ENCODE data around the gene CELF5.

Gene CELF5

DNA sequence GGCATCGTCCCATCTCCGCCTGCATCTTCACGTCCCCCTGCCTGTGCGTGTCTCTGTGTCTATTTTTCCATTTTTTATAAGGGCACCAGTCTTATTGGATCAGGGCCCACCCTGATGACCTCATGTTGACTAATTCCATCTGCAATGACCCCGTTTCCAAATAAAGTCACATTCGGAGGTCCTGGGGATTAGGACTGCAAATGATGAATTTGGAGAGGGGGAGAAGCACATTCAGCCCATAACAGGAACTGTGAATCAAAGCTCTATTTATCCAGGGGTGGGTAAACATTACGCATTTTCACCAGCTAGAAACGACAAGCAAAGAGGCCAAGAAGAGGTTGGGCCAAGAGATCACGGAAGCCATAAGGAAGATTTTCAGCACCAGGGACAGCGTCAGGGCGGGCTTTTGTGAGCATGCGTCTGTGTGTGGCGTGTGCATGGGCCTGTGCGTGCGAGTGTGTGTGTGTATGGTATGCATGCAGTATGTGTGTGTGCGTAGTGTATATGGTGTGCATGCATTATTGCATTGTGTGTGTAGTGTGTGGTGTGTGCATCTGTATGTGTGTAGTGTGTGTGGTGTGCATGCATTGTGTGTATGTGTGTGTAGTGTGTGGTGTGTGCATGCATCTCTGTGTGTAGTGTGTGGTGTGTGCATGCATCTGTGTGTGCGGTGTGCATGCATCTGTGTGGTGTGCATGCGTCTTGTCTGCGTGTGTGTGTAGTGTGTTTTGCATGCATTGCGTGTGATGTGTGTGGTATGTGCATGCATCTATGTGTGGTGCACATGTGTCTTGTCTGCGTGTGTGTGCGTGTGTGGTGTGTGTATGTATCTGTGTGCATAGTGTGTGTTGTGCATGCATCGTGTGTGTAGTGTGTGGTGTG, 19.6 kb downstream of the CELF5 start:
- peak; percentile 45 for DNase-seq (ENCODE audit: low read depth)

DNA sequence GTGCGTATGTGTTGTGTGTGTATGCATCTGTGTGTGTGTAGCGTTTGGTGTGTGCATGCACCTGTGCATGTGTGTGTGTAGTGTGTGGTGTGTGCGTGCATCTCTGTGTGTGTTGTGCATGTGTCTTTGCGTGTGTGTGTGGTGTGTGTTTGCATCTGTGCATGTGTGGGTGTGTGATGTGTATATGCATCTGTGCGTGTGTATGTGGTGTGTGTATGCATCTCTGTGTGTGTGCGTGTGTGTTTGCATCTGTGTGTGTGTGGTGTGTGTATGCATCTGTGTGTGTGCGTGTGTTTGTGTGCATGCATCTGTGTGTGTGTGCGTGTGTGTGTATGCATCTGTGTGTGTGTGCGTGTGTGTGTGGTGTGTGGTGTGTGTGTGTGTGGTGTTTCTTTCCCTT, 20.6 kb downstream of the CELF5 start:
- no peak for DNase-seq (ENCODE audit: low read depth)

DNA sequence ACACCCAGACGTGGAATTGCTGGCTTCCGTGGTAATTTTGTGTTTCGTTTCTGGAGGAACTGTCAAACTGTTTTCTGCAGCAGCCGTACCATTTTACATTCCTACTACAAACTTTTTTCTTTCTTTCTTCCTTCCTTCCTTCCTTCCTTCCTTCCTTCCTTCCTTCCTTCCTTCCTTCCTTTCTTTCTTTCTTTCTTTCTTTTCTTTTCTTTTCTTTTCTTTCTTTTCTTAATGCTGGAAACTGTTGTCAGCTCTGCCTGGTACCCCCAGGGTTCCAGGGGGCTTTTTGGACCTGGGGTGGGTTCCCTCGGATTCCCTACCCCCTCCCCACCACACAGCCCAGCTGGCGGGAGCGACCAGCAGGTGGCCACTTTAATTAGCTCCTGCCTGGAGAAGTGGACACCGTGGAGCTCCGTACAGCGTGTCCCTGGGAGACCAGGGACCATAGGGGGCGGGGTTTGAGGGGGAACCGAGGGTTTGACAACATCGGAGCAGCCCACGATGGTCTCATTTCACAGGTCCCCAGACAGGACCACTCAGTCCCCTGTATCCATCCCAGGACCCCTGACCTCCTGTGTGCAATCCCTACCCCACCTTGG, 24.4 kb downstream of the CELF5 start:
- no peak for DNase-seq (ENCODE audit: low read depth)

DNA sequence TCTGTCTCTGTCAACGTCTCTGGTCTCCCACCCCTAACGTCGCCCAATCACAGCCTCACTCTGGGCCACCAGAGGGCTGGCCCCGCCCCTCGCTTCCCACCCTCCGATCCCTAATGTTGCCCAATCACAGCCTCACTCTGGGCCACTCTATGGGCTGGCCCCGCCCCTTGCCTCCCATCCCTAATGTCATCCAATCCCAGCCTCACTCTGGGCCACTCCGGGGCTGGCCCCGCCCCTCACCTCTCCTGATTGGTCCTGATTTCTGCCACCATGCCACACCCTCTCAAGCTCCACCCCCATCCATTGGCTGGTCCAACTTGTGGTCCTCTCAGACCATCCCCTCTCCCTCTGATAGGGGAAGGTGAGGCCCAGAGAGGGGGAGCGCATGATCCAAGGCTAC, 24.9 kb downstream of the CELF5 start:
- no peak for DNase-seq (ENCODE audit: low read depth)

DNA sequence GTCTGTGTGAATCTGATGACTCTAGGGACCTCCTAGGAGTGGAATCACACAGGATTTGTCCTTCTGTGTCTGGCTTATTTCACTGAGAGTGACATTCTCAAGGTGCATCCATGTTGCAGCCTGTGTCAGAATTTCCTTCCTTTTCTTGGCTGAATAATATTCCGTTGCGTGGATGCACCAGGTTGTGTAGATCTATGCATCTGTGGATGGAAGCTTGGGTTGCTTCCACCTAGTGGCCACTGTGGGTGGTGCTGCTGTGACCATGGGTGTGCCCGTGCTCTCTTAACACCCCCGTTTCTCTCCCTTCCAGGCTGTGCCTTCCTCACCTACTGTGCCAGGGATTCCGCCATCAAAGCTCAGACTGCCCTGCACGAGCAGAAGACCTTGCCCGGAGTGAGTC, 26.2 kb downstream of the CELF5 start:
- peak; percentile 11 for DNase-seq (ENCODE audit: low read depth)

DNA sequence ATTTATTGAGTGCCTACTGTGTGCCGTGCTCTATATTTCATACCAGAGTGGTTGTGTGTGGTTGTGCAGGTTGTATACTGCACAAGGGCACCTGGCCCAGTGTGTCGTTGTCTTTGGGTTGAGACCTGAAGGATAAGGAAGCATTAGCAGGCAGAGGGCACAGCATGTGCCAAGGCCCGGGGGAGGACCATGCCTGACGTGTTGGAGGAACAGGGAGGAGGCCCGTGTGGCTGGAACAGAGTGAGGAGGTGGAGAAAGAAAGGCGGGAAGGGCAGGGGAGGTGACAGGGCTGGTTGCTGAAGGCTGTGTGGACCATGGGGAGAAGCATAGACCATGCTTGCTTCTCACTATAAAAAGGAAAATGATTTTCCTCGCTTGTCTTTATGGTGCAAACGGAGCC, 26.8 kb downstream of the CELF5 start:
- no peak for DNase-seq (ENCODE audit: low read depth)

DNA sequence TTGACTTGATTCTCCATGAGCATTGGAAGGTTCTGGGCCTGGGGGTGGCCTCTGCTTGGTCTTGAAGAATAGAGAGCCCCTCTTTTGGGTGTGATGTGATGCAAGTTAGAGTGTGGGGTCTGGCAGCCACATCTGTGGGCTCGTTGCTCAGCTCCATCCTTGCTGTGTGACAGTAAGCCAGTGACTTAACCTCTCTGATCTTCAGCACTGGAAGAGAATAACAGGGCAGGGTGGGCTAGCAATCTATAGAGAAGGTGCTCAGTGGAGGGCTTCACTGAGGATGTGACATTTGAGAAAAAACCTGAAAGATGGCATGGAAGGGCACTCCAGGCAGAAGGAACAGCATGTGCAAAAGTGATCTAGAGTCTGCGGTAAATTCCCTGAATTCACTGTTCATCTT, 28.2 kb downstream of the CELF5 start:
- DNase-seq (ENCODE audit: low read depth): no peak

DNA sequence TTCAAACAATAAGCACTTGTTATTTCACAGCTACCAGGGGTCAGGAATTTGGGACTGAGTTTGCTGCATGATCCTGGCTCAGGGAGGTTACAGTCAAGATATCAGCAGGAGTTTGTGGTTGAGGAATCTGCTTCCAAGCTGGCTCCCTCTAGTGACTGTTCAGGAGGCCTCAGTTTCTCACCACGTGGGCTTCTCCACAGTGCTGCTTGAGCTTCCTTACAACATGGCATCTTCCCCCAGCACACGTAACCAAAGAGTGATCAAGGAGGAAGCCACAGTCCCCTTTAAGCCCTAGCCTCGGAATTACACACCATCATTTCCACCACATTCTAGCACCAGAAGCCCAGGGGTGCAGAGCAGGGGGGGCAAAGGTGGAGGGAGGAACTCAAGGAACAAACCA, 28.8 kb downstream of the CELF5 start:
- peak; percentile 18 for DNase-seq (ENCODE audit: low read depth)

DNA sequence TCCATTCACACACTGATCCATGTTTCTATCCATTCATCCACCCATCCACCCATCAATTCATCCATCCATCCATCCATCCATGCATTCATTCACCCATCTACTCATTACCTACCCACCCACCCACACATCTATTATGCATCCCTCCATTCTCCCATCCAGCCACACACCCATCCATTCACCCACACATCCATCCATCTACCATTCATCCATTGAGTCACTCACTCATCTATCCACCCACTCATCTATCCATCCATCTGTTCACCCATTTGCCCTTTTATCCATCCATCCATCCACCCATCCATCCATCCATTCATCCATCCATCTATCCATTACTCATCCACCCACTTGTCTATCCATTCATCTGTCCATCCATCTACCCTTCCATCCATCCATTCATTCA, 30.1 kb downstream of the CELF5 start:
- no peak for DNase-seq (ENCODE audit: low read depth)

DNA sequence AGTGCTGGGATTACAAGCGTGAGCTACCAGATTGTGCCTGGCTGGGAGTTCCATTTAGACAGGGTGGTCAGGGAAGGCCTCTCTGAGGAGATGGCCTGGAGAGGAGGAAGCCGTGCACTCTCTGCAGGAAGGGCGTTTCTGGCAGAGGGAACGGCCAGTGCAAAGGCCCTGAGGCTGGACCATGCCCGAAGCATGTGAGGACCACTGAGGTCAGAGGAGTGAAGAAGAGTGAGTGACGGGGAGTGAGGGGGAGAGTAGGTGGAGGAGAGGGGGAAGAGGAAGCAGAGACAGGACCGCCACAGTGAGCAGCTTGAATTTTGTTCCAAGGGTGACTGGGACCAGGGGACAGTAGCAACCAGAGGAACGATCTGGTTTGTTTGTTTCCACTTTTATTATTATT, 32.6 kb downstream of the CELF5 start:
- DNase-seq (ENCODE audit: low read depth): no peak

DNA sequence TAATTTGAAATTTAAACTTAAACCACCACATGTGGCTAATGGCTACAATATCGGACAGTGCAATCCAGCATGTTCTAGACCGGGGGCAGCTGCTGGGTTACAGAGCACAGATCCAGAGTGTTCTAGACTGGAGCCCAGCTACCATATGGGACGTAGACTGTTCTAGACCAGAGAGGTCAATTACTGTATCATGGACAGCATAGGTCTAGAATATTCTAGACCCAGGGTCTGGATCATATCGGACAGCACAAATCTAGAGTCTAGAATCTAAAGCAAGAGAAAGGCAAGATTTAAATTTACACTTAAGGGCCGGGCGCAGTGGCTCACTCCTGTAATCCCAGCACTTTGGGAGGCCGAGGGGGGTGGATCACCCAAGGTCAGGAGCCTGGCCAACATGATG, 37.9 kb downstream of the CELF5 start:
- no peak for DNase-seq (ENCODE audit: low read depth)

DNA sequence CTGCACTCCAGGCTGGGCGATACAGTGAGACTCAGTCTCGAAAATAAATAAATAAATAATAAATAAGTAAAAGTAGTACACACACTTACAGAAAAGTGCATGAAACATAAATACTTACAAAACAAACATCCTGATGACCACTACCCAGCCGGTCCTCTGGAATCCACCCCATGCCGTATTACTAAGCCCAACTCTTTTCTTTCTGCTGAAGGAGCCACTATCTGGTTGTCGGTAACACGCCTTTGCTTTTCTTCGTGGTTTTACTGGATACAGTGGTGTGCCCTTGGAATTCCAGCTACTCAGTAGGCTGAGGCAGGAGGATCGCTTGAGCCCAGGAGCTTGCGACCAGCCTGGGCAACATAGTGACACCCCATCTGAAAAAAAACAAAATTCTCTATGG, 39.4 kb downstream of the CELF5 start:
- DNase-seq (ENCODE audit: low read depth): peak; percentile 20

DNA sequence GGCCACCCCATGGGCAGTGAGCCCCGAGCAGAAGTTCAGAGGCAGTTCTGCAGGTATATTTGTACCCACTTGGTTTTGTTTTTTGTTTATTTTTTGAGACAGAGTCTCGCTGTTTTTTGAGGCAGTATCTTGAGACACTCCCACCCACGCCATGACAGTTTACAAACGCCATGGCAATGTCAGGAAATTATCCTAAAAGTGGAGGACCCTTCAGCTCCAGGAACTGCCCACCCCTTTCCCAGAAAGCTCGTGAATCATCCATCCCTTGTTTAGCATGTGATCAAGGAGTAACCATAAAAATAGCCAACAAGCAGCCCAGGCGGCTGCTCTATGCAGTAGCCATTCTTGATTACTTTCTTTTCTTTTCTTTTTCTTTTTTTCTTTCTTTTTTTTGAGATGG, 41.0 kb downstream of the CELF5 start:
- DNase-seq (ENCODE audit: low read depth): no peak

DNA sequence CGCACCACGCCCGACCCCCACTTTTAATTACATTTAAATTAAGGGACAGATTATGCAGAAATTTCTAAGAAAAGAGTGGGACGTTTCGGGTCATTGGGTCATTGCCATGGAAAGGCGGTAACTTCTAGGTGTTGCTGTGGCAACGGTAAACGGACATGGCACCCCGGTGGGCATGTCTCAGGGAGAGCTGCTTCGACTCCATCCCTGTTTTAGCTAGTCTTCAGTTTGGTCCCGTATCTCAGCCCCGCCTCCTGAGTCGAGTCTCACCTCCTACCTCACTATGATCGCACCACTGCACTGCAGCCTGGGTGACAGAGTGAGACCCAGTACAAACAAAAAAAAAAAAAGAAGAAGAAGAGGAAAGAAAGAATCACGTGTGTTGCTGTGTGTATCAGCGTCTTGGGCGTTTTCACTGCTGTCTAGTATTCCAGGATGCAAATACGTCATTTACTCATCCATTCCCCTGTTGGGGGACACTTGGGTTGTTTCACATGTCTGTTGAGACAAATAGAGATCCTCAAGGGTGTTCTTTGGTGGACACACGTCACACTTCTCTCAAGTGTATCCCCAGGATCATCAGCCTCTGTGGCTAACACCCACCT, 41.7 kb downstream of the CELF5 start:
- DNase-seq (ENCODE audit: low read depth): no peak

DNA sequence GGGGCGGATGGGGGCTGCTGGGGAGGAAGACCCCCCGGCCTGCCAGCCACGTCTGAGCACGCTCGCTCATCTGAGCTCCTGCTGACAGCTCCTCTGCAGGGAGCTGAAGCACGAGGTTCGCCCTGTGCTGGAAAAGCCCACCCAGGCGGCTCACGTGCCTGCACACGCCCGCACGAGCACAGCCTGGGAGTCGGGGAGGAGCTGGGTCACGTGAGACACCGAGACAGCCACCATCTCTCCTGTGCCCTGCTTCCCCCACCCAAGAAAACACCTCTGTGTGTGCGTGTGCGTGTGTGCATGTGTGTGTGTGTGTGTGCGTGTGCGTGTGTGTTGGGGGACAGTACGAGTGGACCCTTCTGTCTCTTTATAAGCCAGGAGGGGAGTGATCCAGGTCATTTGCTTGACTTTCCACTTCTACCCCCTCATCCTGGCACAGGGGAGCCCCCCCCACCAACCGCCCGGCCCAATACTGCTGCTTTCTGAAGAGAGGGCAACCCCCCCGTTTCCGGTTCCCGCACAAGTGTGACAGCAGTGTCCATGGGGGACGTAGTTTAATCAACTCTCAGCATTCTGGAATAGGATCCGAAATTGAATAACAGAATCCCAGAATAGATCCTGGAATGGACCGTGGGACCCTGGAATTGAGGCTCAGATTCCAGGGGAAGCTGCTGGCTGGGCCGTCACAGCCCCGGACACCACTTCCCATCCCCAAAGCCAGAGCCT, 42.5 kb downstream of the CELF5 start:
- no peak for DNase-seq (ENCODE audit: low read depth)

DNA sequence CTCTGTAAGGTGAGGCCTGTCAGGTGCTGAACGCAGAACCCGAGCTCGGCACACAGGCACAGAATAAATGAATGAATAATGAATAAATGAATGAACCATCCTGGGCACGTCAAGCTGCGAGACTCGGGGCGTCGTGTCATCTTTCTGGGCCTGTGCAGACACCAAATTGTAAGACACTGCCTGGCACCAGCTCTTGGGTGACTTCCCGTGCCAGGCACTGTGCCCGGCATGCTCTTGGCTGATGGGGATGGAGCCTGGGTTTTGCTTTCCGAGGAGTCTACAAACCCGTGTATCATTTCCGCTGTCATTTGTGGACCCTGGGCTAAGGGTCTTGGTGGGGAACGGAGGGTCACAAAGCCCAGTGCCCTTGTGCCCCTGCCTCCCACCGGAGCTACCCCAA, 43.9 kb downstream of the CELF5 start:
- no peak for DNase-seq (ENCODE audit: low read depth)

DNA sequence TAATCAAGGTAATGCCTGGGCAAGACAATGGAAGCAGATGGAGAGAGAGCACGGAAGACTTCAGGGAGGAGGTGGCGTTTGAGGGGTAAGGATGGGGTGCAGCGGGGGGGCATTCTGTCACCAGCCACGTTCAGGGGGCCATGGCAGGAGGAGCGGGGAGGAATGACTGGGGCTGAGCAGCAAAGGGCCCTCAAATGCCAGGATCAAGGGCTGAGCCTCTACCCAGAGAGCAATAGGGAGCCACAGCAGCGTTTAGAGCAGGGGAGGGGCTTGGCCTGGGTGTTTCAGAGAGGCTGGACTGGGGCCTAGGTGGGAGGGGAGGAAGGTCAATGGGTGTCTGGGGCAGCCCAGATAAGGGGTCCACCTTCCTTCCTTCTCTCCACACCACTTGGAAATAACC, 44.3 kb downstream of the CELF5 start:
- DNase-seq (ENCODE audit: low read depth): no peak

DNA sequence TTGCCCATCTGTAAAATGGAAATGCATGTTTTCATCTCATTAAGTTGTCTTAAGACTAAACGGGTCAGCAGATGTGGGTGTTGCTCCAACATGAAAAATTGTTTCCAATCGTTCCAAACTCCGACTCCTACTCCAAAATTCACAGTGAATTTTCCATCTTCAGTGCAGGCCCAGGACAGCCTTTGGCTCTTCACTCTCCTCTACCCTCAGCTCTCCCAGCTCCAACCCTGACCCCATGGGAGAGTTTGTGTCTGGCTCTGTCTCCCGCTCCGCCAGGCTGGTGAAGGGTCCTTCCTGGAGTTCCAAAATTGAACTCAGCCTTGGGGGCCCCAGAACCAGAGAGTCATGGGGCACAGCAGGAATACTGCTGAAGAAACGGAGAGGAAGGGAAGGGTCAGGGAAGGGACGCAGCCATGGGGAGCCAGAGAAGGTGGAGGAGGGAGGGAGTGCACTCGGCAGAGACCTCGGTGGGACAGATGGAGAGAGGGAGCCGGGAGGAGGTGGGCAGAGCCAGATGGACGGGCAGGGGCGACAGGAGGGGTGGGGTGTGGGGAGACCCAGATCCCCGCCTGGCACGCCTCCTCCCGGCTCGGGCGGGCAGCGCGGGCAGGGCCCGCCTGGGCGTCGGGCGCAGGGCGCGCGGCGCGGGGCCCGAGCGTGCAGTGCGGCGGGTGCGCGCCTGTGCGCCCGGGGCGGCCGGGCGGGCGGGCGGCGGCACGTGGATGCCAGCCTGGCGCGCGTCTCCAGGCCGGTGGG, 45.6 kb downstream of the CELF5 start:
- DNase-seq (ENCODE audit: low read depth): no peak

DNA sequence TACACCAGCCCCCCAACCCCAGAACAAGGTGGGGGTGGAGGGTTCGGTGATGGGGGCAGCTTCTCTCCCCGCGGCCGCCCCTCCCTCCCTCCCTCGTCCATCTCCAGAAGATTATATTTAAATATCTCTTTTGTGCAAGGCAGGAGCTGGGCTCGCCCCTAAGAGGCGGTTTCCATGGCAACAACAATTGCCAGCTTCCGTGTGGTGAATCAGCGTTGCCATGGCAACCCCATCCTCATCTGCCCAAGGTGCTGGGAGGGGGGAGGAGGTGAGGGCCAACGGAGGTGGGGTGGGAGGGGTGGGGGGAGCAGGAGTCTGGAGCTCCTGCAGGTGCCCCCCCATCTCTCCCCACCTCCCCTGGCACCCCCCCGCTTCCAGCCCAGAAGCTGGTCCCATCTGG, 46.4 kb downstream of the CELF5 start:
- peak; percentile 63 for DNase-seq (ENCODE audit: low read depth)

DNA sequence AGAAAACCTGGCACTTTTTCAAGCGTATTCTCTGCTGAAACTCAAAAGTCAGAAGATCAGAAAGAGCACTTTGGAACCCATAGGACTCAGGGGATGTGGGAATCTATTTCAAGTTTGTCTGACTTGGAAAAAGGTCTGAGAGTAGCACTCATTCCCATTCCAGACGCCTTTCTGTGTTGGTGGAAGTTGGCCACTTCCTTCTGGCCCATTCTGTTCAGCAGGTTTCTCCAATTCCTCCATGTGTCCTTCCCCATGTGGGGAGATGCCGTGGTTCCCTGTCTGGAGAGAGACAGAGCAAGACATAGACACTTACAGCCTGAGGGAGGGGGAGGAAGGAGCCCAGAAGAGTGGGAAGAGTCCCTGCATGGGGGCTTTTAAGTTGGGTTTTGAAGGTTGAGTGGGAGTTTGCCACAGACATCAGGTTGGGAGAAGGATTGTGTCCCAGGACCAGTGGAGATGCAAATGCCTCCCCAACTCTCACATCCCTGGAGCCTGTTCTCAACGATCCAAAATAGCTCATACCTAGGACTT, 48.0 kb downstream of the CELF5 start:
- DNase-seq (ENCODE audit: low read depth): no peak

DNA sequence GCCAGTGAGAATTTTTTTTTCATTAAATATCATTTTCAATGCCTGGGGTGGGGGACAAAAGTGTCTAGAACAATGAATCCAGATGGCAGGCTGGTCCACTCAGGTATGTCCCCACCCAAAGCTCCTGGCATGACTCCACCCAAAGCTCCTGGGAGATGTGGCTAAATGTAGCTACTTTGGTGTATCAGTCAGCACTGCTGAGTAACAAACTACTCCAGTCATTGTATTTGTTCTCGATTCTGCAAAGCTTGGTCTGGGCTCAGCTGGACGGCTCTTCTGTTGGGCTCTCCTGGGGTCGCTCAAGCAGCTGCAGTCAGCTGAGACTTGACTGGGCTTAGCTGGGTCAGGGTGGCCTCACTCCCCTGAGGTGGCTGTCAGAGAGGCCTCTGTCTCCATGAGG, 48.5 kb downstream of the CELF5 start:
- DNase-seq (ENCODE audit: low read depth): no peak

Data from amniotic epithelial cell (primary cell).